ENCODE data around the gene PPP3CA.

The PPP3CA gene

GRCh38 chr4:101292901-101293300, 54.4 kb downstream of the PPP3CA start:
- in situ Hi-C loops (cut with HindIII; ENCODE audit: low pct_unique_long_range_greater_than_20kb, low sequenced_read_pairs), result no loop called here
- no peak for TF ChIP-seq JUND (IDR thresholded peaks at IDR 0.05; ENCODE audit: low read depth)
- DNase-seq (ENCODE audit: low read depth in 1 of 2, low spot score in 1 of 2), result no peak

GRCh38 chr4:101292214-101292613, 55.1 kb downstream of the PPP3CA start:
- DNase-seq (ENCODE audit: low read depth in 1 of 2, low spot score in 1 of 2), result no peak
- no peak for TF ChIP-seq JUND (IDR thresholded peaks at IDR 0.05; ENCODE audit: low read depth)
- in situ Hi-C loops (cut with HindIII; ENCODE audit: low pct_unique_long_range_greater_than_20kb, low sequenced_read_pairs), result no loop called here

- no peak for DNase-seq (ENCODE audit: low read depth in 1 of 2, low spot score in 1 of 2)
- in situ Hi-C loops (cut with HindIII; ENCODE audit: low pct_unique_long_range_greater_than_20kb, low sequenced_read_pairs), result no loop called here
- no peak for TF ChIP-seq JUND (IDR thresholded peaks at IDR 0.05; ENCODE audit: low read depth)
These were observed 56.1 kb downstream of the PPP3CA start for GRCh38 chr4:101291198-101291597.

- no peak for TF ChIP-seq JUND (IDR thresholded peaks at IDR 0.05; ENCODE audit: low read depth)
- DNase-seq (ENCODE audit: low read depth in 1 of 2, low spot score in 1 of 2), result no peak
- in situ Hi-C loops (cut with HindIII; ENCODE audit: low pct_unique_long_range_greater_than_20kb, low sequenced_read_pairs), result no loop called here
These were observed 56.7 kb downstream of the PPP3CA start for GRCh38 chr4:101290654-101291053.

GRCh38 chr4:101289306-101289705, 58.0 kb downstream of the PPP3CA start:
- TF ChIP-seq JUND (IDR thresholded peaks at IDR 0.05; ENCODE audit: low read depth), result no peak
- DNase-seq (ENCODE audit: low read depth in 1 of 2, low spot score in 1 of 2), result no peak
- in situ Hi-C loops (cut with HindIII; ENCODE audit: low pct_unique_long_range_greater_than_20kb, low sequenced_read_pairs), result no loop called here

GRCh38 chr4:101288365-101289145, 58.8 kb downstream of the PPP3CA start:
- no peak for DNase-seq (ENCODE audit: low read depth in 1 of 2, low spot score in 1 of 2)

GRCh38 chr4:101287324-101287723, 60.0 kb downstream of the PPP3CA start:
- in situ Hi-C loops (cut with HindIII; ENCODE audit: low pct_unique_long_range_greater_than_20kb, low sequenced_read_pairs), result no loop called here
- no peak for TF ChIP-seq JUND (IDR thresholded peaks at IDR 0.05; ENCODE audit: low read depth)
- no peak for DNase-seq (ENCODE audit: low read depth in 1 of 2, low spot score in 1 of 2)

More at GRCh38 chr4:101288365-101289145, 58.8 kb downstream of the PPP3CA start:
- no peak for TF ChIP-seq JUND (IDR thresholded peaks at IDR 0.05; ENCODE audit: low read depth)
- in situ Hi-C loops (cut with HindIII; ENCODE audit: low pct_unique_long_range_greater_than_20kb, low sequenced_read_pairs), result no loop called here

- no peak for TF ChIP-seq JUND (IDR thresholded peaks at IDR 0.05; ENCODE audit: low read depth)
These were observed 60.7 kb downstream of the PPP3CA start for GRCh38 chr4:101286663-101287062.

GRCh38 chr4:101285985-101286384, 61.3 kb downstream of the PPP3CA start:
- no peak for TF ChIP-seq JUND (IDR thresholded peaks at IDR 0.05; ENCODE audit: low read depth)
- in situ Hi-C loops (cut with HindIII; ENCODE audit: low pct_unique_long_range_greater_than_20kb, low sequenced_read_pairs), result no loop called here
- no peak for DNase-seq (ENCODE audit: low read depth in 1 of 2, low spot score in 1 of 2)

More at GRCh38 chr4:101286663-101287062, 60.7 kb downstream of the PPP3CA start:
- DNase-seq (ENCODE audit: low read depth in 1 of 2, low spot score in 1 of 2), result no peak
- in situ Hi-C loops (cut with HindIII; ENCODE audit: low pct_unique_long_range_greater_than_20kb, low sequenced_read_pairs), result no loop called here

- no peak for DNase-seq (ENCODE audit: low read depth in 1 of 2, low spot score in 1 of 2)
- TF ChIP-seq JUND (IDR thresholded peaks at IDR 0.05; ENCODE audit: low read depth), result no peak
- in situ Hi-C loops (cut with HindIII; ENCODE audit: low pct_unique_long_range_greater_than_20kb, low sequenced_read_pairs), result no loop called here
These were observed 62.8 kb downstream of the PPP3CA start for GRCh38 chr4:101284546-101284945.

- in situ Hi-C loops (cut with HindIII; ENCODE audit: low pct_unique_long_range_greater_than_20kb, low sequenced_read_pairs), result no loop called here
- no peak for DNase-seq (ENCODE audit: low read depth in 1 of 2, low spot score in 1 of 2)
- no peak for TF ChIP-seq JUND (IDR thresholded peaks at IDR 0.05; ENCODE audit: low read depth)
These were observed 63.9 kb downstream of the PPP3CA start for GRCh38 chr4:101283434-101283833.

GRCh38 chr4:101282076-101282844, 65.1 kb downstream of the PPP3CA start:
- DNase-seq (ENCODE audit: low read depth in 1 of 2, low spot score in 1 of 2), result no peak
- in situ Hi-C loops (cut with HindIII; ENCODE audit: low pct_unique_long_range_greater_than_20kb, low sequenced_read_pairs), result no loop called here
- no peak for TF ChIP-seq JUND (IDR thresholded peaks at IDR 0.05; ENCODE audit: low read depth)

Data from T47D (cell line).